DMS53 (cell line): ENCODE measurements around the gene GPRIN2.
A peak's percentile ranks its signal among the peaks of the same experiment; 100 is the strongest.
"Not testable (repeated sequence)": the region's sequence is repeated elsewhere in the genome, so short reads cannot be mapped to it uniquely, and the experiment has no call there.

Source experiments
- DNase-seq: peaks from one replicate; lab custom pipeline; 2025; lab: John Stamatoyannopoulos, UW

Gene GPRIN2

GRCh38 chr10:46556515-46557318 is at the start of gene GPRIN2:
GPRIN2 (minus strand) TSS chr10:46556658; CDS start chr10:46550736, 5,922 bp downstream.
- DNase-seq = peak; percentile 89

GRCh38 chr10:46600516-46600915 is 44.1 kb upstream of the GPRIN2 start:
- not testable (repeated sequence) for DNase-seq

- not testable (repeated sequence) for DNase-seq
Observed at GRCh38 chr10:46597616-46598246, 41.3 kb upstream of the GPRIN2 start.

GRCh38 chr10:46596570-46596969 is 40.1 kb upstream of the GPRIN2 start:
- not testable (repeated sequence) for DNase-seq

- not testable (repeated sequence) for DNase-seq
Observed at GRCh38 chr10:46594453-46595063, 38.1 kb upstream of the GPRIN2 start.

- DNase-seq = not testable (repeated sequence)
Observed at GRCh38 chr10:46593307-46593706, 36.8 kb upstream of the GPRIN2 start.

GRCh38 chr10:46591053-46591452 is 34.6 kb upstream of the GPRIN2 start:
- not testable (repeated sequence) for DNase-seq

- not testable (repeated sequence) for DNase-seq
Observed at GRCh38 chr10:46589589-46589988, 33.1 kb upstream of the GPRIN2 start.

- DNase-seq = not testable (repeated sequence)
Observed at GRCh38 chr10:46588221-46588620, 31.8 kb upstream of the GPRIN2 start.

GRCh38 chr10:46587546-46587945 is 31.1 kb upstream of the GPRIN2 start:
- DNase-seq = not testable (repeated sequence)

GRCh38 chr10:46585246-46585645 is 28.8 kb upstream of the GPRIN2 start:
- not testable (repeated sequence) for DNase-seq

- not testable (repeated sequence) for DNase-seq
Observed at GRCh38 chr10:46584196-46584595, 27.7 kb upstream of the GPRIN2 start.

GRCh38 chr10:46582568-46582967 is 26.1 kb upstream of the GPRIN2 start:
- DNase-seq = not testable (repeated sequence)

GRCh38 chr10:46581997-46582396 is 25.5 kb upstream of the GPRIN2 start:
- not testable (repeated sequence) for DNase-seq

GRCh38 chr10:46579378-46579777 is 22.9 kb upstream of the GPRIN2 start:
- not testable (repeated sequence) for DNase-seq

GRCh38 chr10:46578474-46579178 is 22.2 kb upstream of the GPRIN2 start, which contains the start of gene SYT15:
SYT15 (plus strand) TSS chr10:46579128; CDS start chr10:46579169, 41 bp downstream.
- not testable (repeated sequence) for DNase-seq

GRCh38 chr10:46577624-46578473 is 21.4 kb upstream of the GPRIN2 start:
- not testable (repeated sequence) for DNase-seq

GRCh38 chr10:46573884-46574283 is 17.4 kb upstream of the GPRIN2 start:
- not testable (repeated sequence) for DNase-seq

- DNase-seq = not testable (repeated sequence)
Observed at GRCh38 chr10:46573314-46573713, 16.9 kb upstream of the GPRIN2 start.

GRCh38 chr10:46572765-46573164 is 16.3 kb upstream of the GPRIN2 start:
- DNase-seq = not testable (repeated sequence)

GRCh38 chr10:46570655-46571054 is 14.2 kb upstream of the GPRIN2 start:
- DNase-seq = not testable (repeated sequence)
